ENCODE results near the gene C1orf105. TPM values are rescaled to one million over a fixed set of nuclear protein-coding genes. Genes with fewer than 3 reads are reported as not detected.

Gene C1orf105
- total RNA-seq, 1 experiment from 2014 or later: not detected

DNA sequence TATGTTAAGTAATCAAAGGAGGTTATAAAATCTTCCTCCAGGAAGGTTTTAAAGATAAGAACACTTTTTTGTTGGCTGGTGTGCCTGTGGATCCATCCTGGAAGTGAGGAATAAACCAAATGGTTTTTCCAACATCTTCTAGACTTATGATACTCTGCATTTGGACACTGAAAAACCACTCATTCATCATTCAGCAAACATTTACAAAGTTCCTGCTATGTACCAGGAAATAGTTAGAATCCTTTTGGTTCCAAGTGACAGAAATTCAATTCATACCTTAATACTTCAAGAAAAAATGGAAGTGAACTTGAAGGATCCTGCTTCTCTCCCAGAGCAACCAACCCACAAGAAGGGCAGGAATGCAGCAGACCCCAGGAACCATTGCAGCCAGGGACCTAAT is 63.0 kb downstream of the C1orf105 start:
- Mint-ChIP-seq H3K36me3 (no peaks in the 10 kb centered on the region), H3K4me3 (no peak overlapping the region), H3K9me3 (no peaks in the 10 kb centered on the region), H3K4me1 (peaks cover 19% of the 10 kb centered on the region), H3K27ac (no peak overlapping the region), H3K27me3 (ENCODE audit: low read depth) (no peaks in the 10 kb centered on the region)
- DNase-seq (ENCODE audit: low spot score) (no peak), ATAC-seq (no peak)
- TF ChIP-seq ZNF423 (CRISPR knock-in tag; IDR thresholded peaks at IDR 0.05): no peak
- CTCF ChIA-PET: no interaction called here
- POLR2A ChIA-PET: no interaction called here

DNA sequence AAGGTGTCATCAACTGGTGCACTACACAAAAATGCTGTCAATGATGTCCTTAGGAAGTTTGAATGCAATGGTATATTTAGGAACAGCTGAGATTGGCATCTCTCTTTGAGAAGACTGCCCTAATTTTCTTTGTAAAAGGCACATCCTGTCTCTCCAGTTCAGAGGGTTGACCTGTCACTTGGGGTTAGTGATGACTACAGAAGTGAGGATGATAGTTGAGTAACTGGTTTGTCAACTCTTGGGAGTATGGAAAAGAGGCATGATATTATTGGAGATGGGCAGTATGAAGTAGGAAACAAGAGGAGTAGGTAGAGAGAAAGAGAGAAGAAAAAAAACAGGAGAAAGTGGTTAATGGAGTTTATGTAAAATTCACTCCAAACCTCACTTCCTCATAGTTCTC is 63.8 kb downstream of the C1orf105 start:
- ATAC-seq (no peak), DNase-seq (ENCODE audit: low spot score) (no peak)
- H3K9me3 Mint-ChIP-seq: no peaks in the 10 kb centered on the region
- no peak overlapping the region for H3K4me3 Mint-ChIP-seq
- ChIA-PET POLR2A (no interaction called here), CTCF (no interaction called here)
- no peak for TF ChIP-seq ETV6 (CRISPR knock-in tag; IDR thresholded peaks at IDR 0.05)
- TF ChIP-seq, protein P1, sequence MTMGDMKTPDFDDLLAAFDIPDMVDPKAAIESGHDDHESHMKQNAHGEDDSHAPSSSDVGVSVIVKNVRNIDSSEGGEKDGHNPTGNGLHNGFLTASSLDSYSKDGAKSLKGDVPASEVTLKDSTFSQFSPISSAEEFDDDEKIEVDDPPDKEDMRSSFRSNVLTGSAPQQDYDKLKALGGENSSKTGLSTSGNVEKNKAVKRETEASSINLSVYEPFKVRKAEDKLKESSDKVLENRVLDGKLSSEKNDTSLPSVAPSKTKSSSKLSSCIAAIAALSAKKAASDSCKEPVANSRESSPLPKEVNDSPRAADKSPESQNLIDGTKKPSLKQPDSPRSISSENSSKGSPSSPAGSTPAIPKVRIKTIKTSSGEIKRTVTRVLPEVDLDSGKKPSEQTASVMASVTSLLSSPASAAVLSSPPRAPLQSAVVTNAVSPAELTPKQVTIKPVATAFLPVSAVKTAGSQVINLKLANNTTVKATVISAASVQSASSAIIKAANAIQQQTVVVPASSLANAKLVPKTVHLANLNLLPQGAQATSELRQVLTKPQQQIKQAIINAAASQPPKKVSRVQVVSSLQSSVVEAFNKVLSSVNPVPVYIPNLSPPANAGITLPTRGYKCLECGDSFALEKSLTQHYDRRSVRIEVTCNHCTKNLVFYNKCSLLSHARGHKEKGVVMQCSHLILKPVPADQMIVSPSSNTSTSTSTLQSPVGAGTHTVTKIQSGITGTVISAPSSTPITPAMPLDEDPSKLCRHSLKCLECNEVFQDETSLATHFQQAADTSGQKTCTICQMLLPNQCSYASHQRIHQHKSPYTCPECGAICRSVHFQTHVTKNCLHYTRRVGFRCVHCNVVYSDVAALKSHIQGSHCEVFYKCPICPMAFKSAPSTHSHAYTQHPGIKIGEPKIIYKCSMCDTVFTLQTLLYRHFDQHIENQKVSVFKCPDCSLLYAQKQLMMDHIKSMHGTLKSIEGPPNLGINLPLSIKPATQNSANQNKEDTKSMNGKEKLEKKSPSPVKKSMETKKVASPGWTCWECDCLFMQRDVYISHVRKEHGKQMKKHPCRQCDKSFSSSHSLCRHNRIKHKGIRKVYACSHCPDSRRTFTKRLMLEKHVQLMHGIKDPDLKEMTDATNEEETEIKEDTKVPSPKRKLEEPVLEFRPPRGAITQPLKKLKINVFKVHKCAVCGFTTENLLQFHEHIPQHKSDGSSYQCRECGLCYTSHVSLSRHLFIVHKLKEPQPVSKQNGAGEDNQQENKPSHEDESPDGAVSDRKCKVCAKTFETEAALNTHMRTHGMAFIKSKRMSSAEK (CRISPR knock-in tag; IDR thresholded peaks at IDR 0.05; ENCODE audit: borderline replicate concordance): no peak
- TF ChIP-seq, protein P2, sequence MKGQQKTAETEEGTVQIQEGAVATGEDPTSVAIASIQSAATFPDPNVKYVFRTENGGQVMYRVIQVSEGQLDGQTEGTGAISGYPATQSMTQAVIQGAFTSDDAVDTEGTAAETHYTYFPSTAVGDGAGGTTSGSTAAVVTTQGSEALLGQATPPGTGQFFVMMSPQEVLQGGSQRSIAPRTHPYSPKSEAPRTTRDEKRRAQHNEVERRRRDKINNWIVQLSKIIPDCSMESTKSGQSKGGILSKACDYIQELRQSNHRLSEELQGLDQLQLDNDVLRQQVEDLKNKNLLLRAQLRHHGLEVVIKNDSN (CRISPR knock-in tag; IDR thresholded peaks at IDR 0.05): no peak
- TF ChIP-seq, protein P3, sequence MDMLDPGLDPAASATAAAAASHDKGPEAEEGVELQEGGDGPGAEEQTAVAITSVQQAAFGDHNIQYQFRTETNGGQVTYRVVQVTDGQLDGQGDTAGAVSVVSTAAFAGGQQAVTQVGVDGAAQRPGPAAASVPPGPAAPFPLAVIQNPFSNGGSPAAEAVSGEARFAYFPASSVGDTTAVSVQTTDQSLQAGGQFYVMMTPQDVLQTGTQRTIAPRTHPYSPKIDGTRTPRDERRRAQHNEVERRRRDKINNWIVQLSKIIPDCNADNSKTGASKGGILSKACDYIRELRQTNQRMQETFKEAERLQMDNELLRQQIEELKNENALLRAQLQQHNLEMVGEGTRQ (CRISPR knock-in tag; IDR thresholded peaks at IDR 0.05): no peak
- TF ChIP-seq ELF4 (CRISPR knock-in tag; IDR thresholded peaks at IDR 0.05; ENCODE audit: low read depth): no peak
- no peak for TF ChIP-seq MXD4 (CRISPR knock-in tag; IDR thresholded peaks at IDR 0.05; ENCODE audit: borderline replicate concordance)
- TF ChIP-seq ZNF232 (CRISPR knock-in tag; IDR thresholded peaks at IDR 0.05): no peak
- no peak for TF ChIP-seq RELA (CRISPR knock-in tag; IDR thresholded peaks at IDR 0.05; ENCODE audit: borderline replicate concordance)
- TF ChIP-seq, protein P4, sequence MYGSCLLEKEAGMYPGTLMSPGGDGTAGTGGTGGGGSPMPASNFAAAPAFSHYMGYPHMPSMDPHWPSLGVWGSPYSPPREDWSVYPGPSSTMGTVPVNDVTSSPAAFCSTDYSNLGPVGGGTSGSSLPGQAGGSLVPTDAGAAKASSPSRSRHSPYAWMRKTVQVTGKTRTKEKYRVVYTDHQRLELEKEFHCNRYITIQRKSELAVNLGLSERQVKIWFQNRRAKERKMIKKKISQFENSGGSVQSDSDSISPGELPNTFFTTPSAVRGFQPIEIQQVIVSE (CRISPR knock-in tag; IDR thresholded peaks at IDR 0.05; ENCODE audit: borderline replicate concordance): no peak
- TF ChIP-seq, protein P5, sequence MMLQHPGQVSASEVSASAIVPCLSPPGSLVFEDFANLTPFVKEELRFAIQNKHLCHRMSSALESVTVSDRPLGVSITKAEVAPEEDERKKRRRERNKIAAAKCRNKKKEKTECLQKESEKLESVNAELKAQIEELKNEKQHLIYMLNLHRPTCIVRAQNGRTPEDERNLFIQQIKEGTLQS (CRISPR knock-in tag; conservative IDR thresholded peaks at IDR 0.05): no peak
- no peaks in the 10 kb centered on the region for H3K36me3 Mint-ChIP-seq
- no peak overlapping the region for H3K27ac Mint-ChIP-seq
- H3K27me3 Mint-ChIP-seq (ENCODE audit: low read depth): no peaks in the 10 kb centered on the region
- peaks cover 11% of the 10 kb centered on the region for H3K4me1 Mint-ChIP-seq

DNA sequence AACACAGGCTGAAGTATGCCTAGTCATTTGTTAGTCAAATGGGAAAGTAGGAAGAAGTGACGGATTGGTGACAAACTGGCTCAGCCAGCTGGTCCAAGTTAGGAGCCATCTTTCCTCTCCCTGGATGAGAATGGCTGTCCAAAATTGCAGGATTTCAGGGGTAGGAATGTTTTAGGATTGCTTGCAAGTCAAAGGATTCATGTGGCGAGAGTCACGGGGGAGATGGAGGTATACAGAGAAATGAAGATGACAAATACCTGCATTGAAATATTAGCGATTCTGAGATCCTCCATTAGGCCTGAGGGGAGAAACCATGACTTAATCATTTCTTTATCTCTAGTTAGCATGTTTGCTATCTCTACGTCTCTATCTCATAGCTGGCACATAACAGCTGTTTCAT is 65.1 kb downstream of the C1orf105 start:
- POLR2A ChIA-PET: no interaction called here
- no peak overlapping the region for H3K27ac Mint-ChIP-seq
- H3K27me3 Mint-ChIP-seq (ENCODE audit: low read depth): no peaks in the 10 kb centered on the region
- H3K4me3 Mint-ChIP-seq: no peak overlapping the region
- ATAC-seq (no peak), DNase-seq (ENCODE audit: low spot score) (no peak)
- CTCF ChIA-PET: no interaction called here
- peaks cover 4% of the 10 kb centered on the region for H3K4me1 Mint-ChIP-seq
- no peaks in the 10 kb centered on the region for H3K9me3 Mint-ChIP-seq
- no peaks in the 10 kb centered on the region for H3K36me3 Mint-ChIP-seq
- TF ChIP-seq, protein P6, sequence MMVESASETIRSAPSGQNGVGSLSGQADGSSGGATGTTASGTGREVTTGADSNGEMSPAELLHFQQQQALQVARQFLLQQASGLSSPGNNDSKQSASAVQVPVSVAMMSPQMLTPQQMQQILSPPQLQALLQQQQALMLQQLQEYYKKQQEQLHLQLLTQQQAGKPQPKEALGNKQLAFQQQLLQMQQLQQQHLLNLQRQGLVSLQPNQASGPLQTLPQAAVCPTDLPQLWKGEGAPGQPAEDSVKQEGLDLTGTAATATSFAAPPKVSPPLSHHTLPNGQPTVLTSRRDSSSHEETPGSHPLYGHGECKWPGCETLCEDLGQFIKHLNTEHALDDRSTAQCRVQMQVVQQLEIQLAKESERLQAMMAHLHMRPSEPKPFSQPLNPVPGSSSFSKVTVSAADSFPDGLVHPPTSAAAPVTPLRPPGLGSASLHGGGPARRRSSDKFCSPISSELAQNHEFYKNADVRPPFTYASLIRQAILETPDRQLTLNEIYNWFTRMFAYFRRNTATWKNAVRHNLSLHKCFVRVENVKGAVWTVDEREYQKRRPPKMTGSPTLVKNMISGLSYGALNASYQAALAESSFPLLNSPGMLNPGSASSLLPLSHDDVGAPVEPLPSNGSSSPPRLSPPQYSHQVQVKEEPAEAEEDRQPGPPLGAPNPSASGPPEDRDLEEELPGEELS (CRISPR knock-in tag; IDR thresholded peaks at IDR 0.05): no peak
- TF ChIP-seq CREM (CRISPR knock-in tag; IDR thresholded peaks at IDR 0.05) (no peak), JAZF1 (CRISPR knock-in tag; IDR thresholded peaks at IDR 0.05) (no peak), GABPB1 (CRISPR knock-in tag; IDR thresholded peaks at IDR 0.05) (no peak), HMGA2 (CRISPR knock-in tag; IDR thresholded peaks at IDR 0.05) (no peak), GRHL2 (CRISPR knock-in tag; IDR thresholded peaks at IDR 0.05; ENCODE audit: insufficient replicate concordance, severe bottlenecking) (no peak)
- TF ChIP-seq, protein P7, sequence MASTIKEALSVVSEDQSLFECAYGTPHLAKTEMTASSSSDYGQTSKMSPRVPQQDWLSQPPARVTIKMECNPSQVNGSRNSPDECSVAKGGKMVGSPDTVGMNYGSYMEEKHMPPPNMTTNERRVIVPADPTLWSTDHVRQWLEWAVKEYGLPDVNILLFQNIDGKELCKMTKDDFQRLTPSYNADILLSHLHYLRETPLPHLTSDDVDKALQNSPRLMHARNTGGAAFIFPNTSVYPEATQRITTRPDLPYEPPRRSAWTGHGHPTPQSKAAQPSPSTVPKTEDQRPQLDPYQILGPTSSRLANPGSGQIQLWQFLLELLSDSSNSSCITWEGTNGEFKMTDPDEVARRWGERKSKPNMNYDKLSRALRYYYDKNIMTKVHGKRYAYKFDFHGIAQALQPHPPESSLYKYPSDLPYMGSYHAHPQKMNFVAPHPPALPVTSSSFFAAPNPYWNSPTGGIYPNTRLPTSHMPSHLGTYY (CRISPR knock-in tag; IDR thresholded peaks at IDR 0.05): no peak
- TF ChIP-seq, protein P8, sequence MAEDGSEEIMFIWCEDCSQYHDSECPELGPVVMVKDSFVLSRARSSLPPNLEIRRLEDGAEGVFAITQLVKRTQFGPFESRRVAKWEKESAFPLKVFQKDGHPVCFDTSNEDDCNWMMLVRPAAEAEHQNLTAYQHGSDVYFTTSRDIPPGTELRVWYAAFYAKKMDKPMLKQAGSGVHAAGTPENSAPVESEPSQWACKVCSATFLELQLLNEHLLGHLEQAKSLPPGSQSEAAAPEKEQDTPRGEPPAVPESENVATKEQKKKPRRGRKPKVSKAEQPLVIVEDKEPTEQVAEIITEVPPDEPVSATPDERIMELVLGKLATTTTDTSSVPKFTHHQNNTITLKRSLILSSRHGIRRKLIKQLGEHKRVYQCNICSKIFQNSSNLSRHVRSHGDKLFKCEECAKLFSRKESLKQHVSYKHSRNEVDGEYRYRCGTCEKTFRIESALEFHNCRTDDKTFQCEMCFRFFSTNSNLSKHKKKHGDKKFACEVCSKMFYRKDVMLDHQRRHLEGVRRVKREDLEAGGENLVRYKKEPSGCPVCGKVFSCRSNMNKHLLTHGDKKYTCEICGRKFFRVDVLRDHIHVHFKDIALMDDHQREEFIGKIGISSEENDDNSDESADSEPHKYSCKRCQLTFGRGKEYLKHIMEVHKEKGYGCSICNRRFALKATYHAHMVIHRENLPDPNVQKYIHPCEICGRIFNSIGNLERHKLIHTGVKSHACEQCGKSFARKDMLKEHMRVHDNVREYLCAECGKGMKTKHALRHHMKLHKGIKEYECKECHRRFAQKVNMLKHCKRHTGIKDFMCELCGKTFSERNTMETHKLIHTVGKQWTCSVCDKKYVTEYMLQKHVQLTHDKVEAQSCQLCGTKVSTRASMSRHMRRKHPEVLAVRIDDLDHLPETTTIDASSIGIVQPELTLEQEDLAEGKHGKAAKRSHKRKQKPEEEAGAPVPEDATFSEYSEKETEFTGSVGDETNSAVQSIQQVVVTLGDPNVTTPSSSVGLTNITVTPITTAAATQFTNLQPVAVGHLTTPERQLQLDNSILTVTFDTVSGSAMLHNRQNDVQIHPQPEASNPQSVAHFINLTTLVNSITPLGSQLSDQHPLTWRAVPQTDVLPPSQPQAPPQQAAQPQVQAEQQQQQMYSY (CRISPR knock-in tag; IDR thresholded peaks at IDR 0.05): no peak
